H1 (cell line): Measurements from ENCODE around the gene ABCF2. TPM values are rescaled to one million over a fixed set of nuclear protein-coding genes. Genes with fewer than 3 reads are reported as not detected.

Experiments used
- ATF3 ChIP-seq: IDR thresholded peaks from 2 replicates; pipeline ENCODE4 v1.6.1; 2011; ENCODE audit warnings: low read depth, mild to moderate bottlenecking, low read length; ENCODE audit not compliant: insufficient read depth
- CHD1 ChIP-seq: IDR thresholded peaks from 2 replicates; pipeline ENCODE4 v1.6.1; 2012; ENCODE audit warnings: low read depth, low read length, improper control_type of control experiment
- EZH2 ChIP-seq: fragments of 200-600 bp; sonication (generic); IDR thresholded peaks from 2 replicates; pipeline ENCODE4 v1.7.1; 2012; ENCODE audit warnings: low read depth, mild to moderate bottlenecking, moderate library complexity, low read length, inconsistent platforms; ENCODE audit not compliant: severe bottlenecking
- RAD21 ChIP-seq, 2 experiments: IDR thresholded peaks in 1 of 2; conservative IDR thresholded peaks in 1 of 2; 2 replicates each; pipeline ENCODE4 v1.6.1; 2011; ENCODE audit warnings: low read depth in 2 of 2, low read length in 2 of 2, improper control_type of control experiment in 1 of 2, inconsistent platforms in 1 of 2, mild to moderate bottlenecking in 1 of 2, moderate library complexity in 1 of 2
- SAP30 ChIP-seq: fragments of 300-600 bp; sonication (generic); IDR thresholded peaks from 2 replicates; pipeline ENCODE4 v1.7.1; 2012; ENCODE audit warnings: low read length, moderate library complexity, mild to moderate bottlenecking, inconsistent platforms; ENCODE audit not compliant: insufficient read depth, insufficient replicate concordance
- TBP ChIP-seq: IDR thresholded peaks from 2 replicates; pipeline ENCODE4 v1.6.1; 2011; ENCODE audit warnings: low read depth, low read length, improper control_type of control experiment
- TCF12 ChIP-seq: IDR thresholded peaks from 2 replicates; pipeline ENCODE4 v1.6.1; 2011; ENCODE audit warnings: low read depth, mild to moderate bottlenecking, low read length
- polyA plus RNA-seq, 7 experiments: library from polyadenylated mRNA; depleted of rRNA in 3 of 7; stranded (reverse) in 5 of 7; unstranded in 2 of 7; fragments of >200 nt in 5 of 7; fragments of 200-250 nt in 2 of 7; gene quantifications; 1 replicate in 5 of 7; 2 replicates in 1 of 7; 4 replicates in 1 of 7; pipeline versions ENCODE4 v1.2.1 to v1.2.3, GENCODE V29; 2011 to 2013; ENCODE audit warnings: missing spikeins in 2 of 7, mixed read lengths in 2 of 7
- total RNA-seq: library from RNA; stranded (reverse); fragmentation: NEBNext Ultra II Directional; extraction: Animal tissue kit (Norgen Biotek cat#: 25700); gene quantifications from 2 replicates; pipeline ENCODE4 v1.2.1, GENCODE V29; 2021

Gene ABCF2
- total and polyA plus RNA-seq, 2 of the 8 experiments (the other 6 are each of a cell fraction or from before 2014, with no cell fraction given) = 28.0 to 55.0 TPM

DNA sequence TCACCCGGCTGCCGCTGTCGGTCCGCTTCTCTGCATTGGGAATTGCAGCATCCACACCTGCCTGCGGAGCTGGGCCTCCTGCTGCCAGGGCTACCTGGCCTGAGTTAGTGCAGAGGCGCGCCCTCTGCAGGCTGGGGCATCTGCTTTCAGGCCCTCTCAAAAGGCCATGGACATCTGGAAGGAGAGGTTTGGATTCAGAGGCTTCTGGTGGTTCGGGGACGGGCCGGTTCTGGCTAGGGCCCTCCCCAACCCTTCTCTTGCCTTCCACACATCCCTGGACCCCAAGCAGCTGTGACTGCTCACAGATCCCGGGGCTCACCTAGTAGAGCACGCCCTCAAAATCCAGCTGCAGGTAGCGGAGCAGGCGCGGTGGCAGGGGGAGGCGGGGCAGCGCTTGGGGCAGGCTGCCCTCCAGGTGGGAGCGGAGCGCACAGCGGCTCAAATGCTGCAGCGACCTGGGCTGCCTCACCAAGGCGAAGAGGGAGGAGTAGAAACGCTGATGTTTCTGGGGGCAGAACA lies 51.2 kb downstream of the ABCF2 start (continued):
- no peak for TF ChIP-seq TBP
- TF ChIP-seq TCF12 = no peak
- TF ChIP-seq RAD21 (IDR thresholded peaks at IDR 0.05 in 1 of 2, conservative IDR thresholded peaks at IDR 0.05 in 1 of 2; ENCODE audit: low read depth in 2 of 2, low read length in 2 of 2) = peak; percentile 17 to 33; a peak in 3 of 4 replicates
- no peak for TF ChIP-seq SAP30
- no peak for TF ChIP-seq CHD1
- TF ChIP-seq EZH2 = peak; percentile 40
- no peak for TF ChIP-seq ATF3
